ENCODE results near the gene STUM.

STUM gene

GRCh38 chr1:226519716-226520598 is 28.6 kb upstream of the STUM start:
- DNase-seq (ENCODE audit: low spot score) (no peak), ATAC-seq (ENCODE audit: low read depth) (no peak)
- Histone ChIP-seq H3K27me3 (ENCODE audit: insufficient read depth, poor library complexity, severe bottlenecking) (no peaks in the 10 kb centered on the region), H3K27ac (ENCODE audit: poor library complexity, severe bottlenecking) (no peak overlapping the region), H3K4me1 (ENCODE audit: insufficient read depth, poor library complexity, severe bottlenecking) (no peaks in the 10 kb centered on the region), H3K36me3 (ENCODE audit: low read depth) (no peaks in the 10 kb centered on the region), H3K4me3 (ENCODE audit: severe bottlenecking) (no peak overlapping the region), H3K9me3 (ENCODE audit: severe bottlenecking) (no peaks in the 10 kb centered on the region)
- TF ChIP-seq, protein P1, sequence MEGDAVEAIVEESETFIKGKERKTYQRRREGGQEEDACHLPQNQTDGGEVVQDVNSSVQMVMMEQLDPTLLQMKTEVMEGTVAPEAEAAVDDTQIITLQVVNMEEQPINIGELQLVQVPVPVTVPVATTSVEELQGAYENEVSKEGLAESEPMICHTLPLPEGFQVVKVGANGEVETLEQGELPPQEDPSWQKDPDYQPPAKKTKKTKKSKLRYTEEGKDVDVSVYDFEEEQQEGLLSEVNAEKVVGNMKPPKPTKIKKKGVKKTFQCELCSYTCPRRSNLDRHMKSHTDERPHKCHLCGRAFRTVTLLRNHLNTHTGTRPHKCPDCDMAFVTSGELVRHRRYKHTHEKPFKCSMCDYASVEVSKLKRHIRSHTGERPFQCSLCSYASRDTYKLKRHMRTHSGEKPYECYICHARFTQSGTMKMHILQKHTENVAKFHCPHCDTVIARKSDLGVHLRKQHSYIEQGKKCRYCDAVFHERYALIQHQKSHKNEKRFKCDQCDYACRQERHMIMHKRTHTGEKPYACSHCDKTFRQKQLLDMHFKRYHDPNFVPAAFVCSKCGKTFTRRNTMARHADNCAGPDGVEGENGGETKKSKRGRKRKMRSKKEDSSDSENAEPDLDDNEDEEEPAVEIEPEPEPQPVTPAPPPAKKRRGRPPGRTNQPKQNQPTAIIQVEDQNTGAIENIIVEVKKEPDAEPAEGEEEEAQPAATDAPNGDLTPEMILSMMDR (IDR thresholded peaks at IDR 0.05; ENCODE audit: poor library complexity, severe bottlenecking): no peak

- Histone ChIP-seq H3K27ac (ENCODE audit: poor library complexity, severe bottlenecking) (no peak overlapping the region), H3K4me1 (ENCODE audit: insufficient read depth, poor library complexity, severe bottlenecking) (no peaks in the 10 kb centered on the region), H3K36me3 (ENCODE audit: low read depth) (no peaks in the 10 kb centered on the region), H3K9me3 (ENCODE audit: severe bottlenecking) (no peaks in the 10 kb centered on the region), H3K4me3 (ENCODE audit: severe bottlenecking) (no peak overlapping the region), H3K27me3 (ENCODE audit: insufficient read depth, poor library complexity, severe bottlenecking) (no peaks in the 10 kb centered on the region)
- DNase-seq (ENCODE audit: low spot score) (no peak), ATAC-seq (ENCODE audit: low read depth) (no peak)
- TF ChIP-seq, protein P1 (IDR thresholded peaks at IDR 0.05; ENCODE audit: poor library complexity, severe bottlenecking): no peak
These were observed 27.8 kb upstream of the STUM start for GRCh38 chr1:226520640-226521355.

- Histone ChIP-seq H3K4me1 (ENCODE audit: insufficient read depth, poor library complexity, severe bottlenecking) (no peaks in the 10 kb centered on the region), H3K36me3 (ENCODE audit: low read depth) (no peaks in the 10 kb centered on the region), H3K4me3 (ENCODE audit: severe bottlenecking) (no peak overlapping the region), H3K9me3 (ENCODE audit: severe bottlenecking) (no peaks in the 10 kb centered on the region), H3K27ac (ENCODE audit: poor library complexity, severe bottlenecking) (no peak overlapping the region), H3K27me3 (ENCODE audit: insufficient read depth, poor library complexity, severe bottlenecking) (no peaks in the 10 kb centered on the region)
- DNase-seq (ENCODE audit: low spot score) (no peak), ATAC-seq (ENCODE audit: low read depth) (no peak)
- TF ChIP-seq, protein P1 (IDR thresholded peaks at IDR 0.05; ENCODE audit: poor library complexity, severe bottlenecking): no peak
These were observed 24.7 kb upstream of the STUM start for GRCh38 chr1:226523646-226524406.

DNA sequence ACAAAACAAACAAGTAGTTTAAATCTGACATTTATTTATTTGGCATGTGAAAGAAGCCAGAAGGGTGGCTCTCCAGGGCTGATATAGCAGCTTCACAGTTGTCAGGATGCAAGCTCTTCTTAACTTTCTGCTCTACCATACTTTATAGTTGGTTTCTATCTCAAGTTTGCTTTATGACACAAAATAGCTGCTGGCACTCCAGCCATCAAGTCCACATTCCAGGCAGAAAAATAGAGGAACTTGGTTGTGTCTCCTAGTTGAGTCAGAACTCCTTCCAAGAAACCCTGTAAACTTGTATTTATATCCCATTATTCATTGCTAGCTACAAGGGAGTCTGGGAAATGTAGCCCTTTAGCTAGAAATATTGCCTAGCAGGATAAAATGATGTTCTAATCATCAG is 24.0 kb upstream of the STUM start:
- Histone ChIP-seq H3K9me3 (ENCODE audit: severe bottlenecking) (no peaks in the 10 kb centered on the region), H3K36me3 (ENCODE audit: low read depth) (no peaks in the 10 kb centered on the region), H3K4me1 (ENCODE audit: insufficient read depth, poor library complexity, severe bottlenecking) (no peaks in the 10 kb centered on the region), H3K27ac (ENCODE audit: poor library complexity, severe bottlenecking) (no peak overlapping the region), H3K27me3 (ENCODE audit: insufficient read depth, poor library complexity, severe bottlenecking) (no peaks in the 10 kb centered on the region), H3K4me3 (ENCODE audit: severe bottlenecking) (no peak overlapping the region)
- ATAC-seq (ENCODE audit: low read depth): no peak
- DNase-seq (ENCODE audit: low spot score): no peak
- TF ChIP-seq, protein P1 (IDR thresholded peaks at IDR 0.05; ENCODE audit: poor library complexity, severe bottlenecking): no peak
